ENCODE data around the gene QTRT2.

DNA sequence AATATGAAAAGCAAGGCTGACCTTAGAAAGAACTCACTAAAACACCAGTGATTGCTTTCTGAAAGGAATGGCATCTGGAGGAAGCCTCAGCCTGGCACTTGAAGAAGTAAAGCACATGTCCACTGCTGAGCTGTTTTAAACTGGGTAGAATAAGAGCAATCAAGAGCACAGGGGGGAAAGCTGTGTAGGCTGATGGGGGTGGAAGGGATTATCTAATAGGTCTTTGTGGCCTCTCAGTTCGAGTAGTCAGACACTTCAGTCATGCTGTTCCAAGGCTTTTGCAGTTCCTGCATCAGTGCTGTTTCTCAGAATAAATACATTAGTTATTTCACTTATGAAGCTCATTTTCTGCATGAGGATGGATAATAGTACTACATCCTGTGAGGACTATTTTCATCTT, 22.8 kb upstream of the QTRT2 start:
- TF ChIP-seq, protein P1, sequence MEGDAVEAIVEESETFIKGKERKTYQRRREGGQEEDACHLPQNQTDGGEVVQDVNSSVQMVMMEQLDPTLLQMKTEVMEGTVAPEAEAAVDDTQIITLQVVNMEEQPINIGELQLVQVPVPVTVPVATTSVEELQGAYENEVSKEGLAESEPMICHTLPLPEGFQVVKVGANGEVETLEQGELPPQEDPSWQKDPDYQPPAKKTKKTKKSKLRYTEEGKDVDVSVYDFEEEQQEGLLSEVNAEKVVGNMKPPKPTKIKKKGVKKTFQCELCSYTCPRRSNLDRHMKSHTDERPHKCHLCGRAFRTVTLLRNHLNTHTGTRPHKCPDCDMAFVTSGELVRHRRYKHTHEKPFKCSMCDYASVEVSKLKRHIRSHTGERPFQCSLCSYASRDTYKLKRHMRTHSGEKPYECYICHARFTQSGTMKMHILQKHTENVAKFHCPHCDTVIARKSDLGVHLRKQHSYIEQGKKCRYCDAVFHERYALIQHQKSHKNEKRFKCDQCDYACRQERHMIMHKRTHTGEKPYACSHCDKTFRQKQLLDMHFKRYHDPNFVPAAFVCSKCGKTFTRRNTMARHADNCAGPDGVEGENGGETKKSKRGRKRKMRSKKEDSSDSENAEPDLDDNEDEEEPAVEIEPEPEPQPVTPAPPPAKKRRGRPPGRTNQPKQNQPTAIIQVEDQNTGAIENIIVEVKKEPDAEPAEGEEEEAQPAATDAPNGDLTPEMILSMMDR (IDR thresholded peaks at IDR 0.05; ENCODE audit: low read depth, low read length) = no peak
- no peak for TF ChIP-seq EZH2phosphoT487 (IDR thresholded peaks at IDR 0.05; ENCODE audit: low read depth)

Measured in OCI-LY3 (cell line).